LNCaP clone FGC (cell line): ENCODE results near the gene SHISA3.

Experiments
- DNase-seq: peaks from one replicate; pipeline ENCODE4 v3.0.0-alpha.2; 2011; ENCODE audit warnings: low read depth
- H3K4me3 ChIP-seq: 2 replicates; pipeline ENCODE4 v1.5.1; 2011; ENCODE audit warnings: mild to moderate bottlenecking, low read depth, low read length, control low read depth
- CTCF ChIP-seq: IDR thresholded peaks from 2 replicates; pipeline ENCODE4 v1.5.1; 2012; ENCODE audit warnings: mild to moderate bottlenecking; ENCODE audit not compliant: control insufficient read depth, insufficient read depth; ENCODE audit errors: extremely low read depth

SHISA3 gene

GRCh38 chr4:42398871-42399331 lies 1.6 kb downstream of the SHISA3 start:
- TF ChIP-seq CTCF: no peak
- no peak overlapping the region for H3K4me3 ChIP-seq
- DNase-seq: no peak

GRCh38 chr4:42399393-42399792 lies 2.1 kb downstream of the SHISA3 start:
- no peak for DNase-seq
- TF ChIP-seq CTCF: no peak
- no peak overlapping the region for H3K4me3 ChIP-seq

GRCh38 chr4:42401171-42401570 lies 3.9 kb downstream of the SHISA3 start:
- DNase-seq: peak; percentile 31
- peak; percentile 83 for TF ChIP-seq CTCF
- no peak overlapping the region for H3K4me3 ChIP-seq

GRCh38 chr4:42404001-42404400 lies 6.7 kb downstream of the SHISA3 start:
- no peak overlapping the region for H3K4me3 ChIP-seq
- DNase-seq: no peak
- TF ChIP-seq CTCF: no peak

GRCh38 chr4:42410446-42410845 lies 13.2 kb downstream of the SHISA3 start:
- H3K4me3 ChIP-seq: no peak overlapping the region
- DNase-seq: no peak
- no peak for TF ChIP-seq CTCF

- no peak overlapping the region for H3K4me3 ChIP-seq
- TF ChIP-seq CTCF: no peak
- DNase-seq: no peak
Observed at GRCh38 chr4:42411803-42412202, 14.5 kb downstream of the SHISA3 start.

- no peak overlapping the region for H3K4me3 ChIP-seq
- DNase-seq: no peak
- no peak for TF ChIP-seq CTCF
Observed at GRCh38 chr4:42412251-42412650, 15.0 kb downstream of the SHISA3 start.
